Measurements from ENCODE around the gene PRPF8.
A peak's percentile ranks its signal among the peaks of the same experiment; 100 is the strongest.
"Not testable (repeated sequence)": the region's sequence is repeated elsewhere in the genome, so short reads cannot be mapped to it uniquely, and the experiment has no call there.

Gene PRPF8

DNA sequence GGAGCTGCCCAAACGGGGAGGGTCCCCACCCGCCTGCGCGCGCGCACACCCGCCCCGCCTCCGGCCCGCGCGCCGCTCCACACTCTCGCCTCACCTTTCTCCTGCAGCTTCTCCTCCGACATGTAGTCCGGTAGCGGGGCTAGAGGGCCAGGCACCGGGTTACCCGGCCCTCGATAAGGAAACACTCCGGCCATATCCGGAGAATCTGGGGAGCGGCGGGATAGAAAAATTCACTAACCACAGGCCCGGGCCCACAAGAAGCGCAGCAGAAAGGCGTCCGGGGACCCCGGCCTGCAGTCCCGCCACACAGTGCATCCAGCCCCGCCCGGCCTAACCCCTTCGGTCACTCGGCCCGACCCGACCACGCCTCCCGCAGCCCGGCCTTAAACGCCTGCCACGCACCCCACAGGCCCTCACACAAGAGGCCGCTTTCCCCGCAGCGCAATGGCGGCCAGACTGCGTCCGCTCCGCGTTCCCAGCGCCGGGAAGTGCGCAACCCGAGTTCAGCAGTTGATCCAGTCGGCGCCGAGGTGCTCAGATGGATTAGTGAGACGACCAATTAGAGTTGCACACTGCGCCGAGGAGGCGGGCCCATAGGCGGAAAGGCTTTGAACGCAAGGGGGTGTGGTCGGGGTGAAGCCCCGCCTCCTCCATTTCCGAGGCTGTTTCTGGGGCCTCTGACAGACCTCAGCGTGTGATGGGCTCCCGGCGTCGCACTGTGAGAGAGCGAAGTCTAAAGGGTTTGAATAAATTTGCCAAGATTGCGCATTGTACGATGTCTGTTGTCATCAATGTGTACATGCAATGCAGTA lies at the start of gene PRPF8:
Gene PRPF8, minus strand, starts transcription at position 490 of the 812 bp plus-strand sequence. Its CDS starts 296 bp downstream, at position 194.
- DNase-seq: peak; percentile 99

DNA sequence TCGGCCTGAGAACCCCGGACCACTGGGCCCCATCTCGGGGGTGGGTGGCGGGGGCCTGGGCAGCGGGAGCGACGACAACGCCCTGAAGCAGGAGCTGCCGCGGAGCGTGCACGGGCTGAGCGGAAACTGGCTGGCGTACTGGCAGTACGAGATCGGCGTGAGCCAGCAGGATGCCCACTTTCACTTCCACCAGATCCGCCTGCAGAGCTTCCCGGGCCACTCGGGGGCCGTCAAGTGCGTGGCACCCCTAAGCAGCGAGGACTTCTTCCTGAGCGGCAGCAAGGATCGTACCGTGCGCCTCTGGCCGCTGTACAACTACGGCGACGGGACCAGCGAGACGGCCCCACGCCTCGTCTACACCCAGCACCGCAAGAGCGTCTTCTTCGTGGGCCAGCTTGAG lies 49.1 kb upstream of the PRPF8 start:
- DNase-seq: no peak

DNA sequence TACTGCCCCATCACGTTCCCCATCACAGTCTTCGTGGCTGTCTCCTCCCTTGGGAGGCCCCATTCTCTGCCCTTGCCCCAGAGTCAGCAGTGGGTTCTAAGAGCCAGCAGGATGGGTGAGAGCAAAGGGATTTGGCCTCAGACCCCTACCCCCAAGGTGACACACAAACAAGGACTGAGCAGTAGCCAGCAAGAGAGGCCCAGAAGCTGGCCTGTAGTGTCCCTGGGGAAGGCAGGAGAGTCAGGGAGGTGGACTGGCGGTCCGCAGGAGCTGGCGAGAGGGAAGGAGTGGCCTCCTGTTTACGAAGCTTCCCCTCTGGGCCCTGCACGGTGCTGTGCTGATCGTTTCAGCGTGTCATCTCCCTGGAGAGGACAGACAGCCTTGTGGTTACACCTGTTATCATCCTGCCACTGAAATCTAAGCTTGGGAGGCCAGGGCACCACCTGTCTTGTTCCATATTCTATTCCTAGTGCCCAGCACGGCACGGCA lies 48.2 kb upstream of the PRPF8 start:
- DNase-seq: no peak

DNA sequence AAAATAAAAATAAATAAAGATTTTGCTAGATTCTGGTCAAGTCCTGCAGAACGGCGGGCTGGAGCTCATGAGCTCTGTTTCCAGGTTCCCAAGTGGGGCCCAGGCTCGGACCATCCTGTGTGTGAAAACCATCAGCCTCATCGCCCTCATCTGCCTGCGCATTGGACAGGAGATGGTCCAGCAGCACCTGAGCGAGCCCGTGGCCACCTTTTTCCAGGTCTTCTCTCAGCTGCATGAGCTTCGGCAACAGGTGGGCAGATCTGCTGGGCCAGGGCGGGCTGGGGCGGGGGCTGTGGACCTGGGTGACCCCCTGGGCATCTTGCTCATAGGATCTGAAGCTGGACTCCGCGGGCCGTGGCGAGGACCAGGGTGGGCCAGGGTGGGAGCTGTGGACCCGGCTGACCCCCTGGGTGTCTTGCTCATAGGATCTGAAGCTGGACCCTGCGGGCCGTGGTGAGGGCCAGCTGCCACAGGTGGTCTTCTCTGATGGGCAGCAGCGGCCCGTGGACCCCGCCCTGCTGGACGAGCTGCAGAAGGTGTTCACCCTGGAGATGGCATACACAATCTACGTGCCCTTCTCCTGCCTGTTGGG lies 47.7 kb upstream of the PRPF8 start:
- DNase-seq: no peak

DNA sequence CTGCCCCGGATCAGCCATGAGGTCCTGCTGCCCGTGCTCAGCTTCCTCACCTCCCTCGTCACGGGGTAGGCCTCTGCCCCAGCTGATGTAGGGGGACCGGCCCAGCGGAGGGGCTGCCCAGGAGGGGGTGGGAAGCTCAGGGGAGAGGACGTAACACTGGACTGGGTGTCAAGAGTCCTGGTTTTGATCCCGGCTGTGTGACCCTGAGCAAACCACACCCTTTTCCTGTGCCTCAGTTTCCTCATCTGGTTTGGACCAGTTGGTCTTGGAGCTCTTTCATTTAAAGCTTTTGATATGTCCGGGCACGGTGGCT lies 46.5 kb upstream of the PRPF8 start:
- no peak for DNase-seq

DNA sequence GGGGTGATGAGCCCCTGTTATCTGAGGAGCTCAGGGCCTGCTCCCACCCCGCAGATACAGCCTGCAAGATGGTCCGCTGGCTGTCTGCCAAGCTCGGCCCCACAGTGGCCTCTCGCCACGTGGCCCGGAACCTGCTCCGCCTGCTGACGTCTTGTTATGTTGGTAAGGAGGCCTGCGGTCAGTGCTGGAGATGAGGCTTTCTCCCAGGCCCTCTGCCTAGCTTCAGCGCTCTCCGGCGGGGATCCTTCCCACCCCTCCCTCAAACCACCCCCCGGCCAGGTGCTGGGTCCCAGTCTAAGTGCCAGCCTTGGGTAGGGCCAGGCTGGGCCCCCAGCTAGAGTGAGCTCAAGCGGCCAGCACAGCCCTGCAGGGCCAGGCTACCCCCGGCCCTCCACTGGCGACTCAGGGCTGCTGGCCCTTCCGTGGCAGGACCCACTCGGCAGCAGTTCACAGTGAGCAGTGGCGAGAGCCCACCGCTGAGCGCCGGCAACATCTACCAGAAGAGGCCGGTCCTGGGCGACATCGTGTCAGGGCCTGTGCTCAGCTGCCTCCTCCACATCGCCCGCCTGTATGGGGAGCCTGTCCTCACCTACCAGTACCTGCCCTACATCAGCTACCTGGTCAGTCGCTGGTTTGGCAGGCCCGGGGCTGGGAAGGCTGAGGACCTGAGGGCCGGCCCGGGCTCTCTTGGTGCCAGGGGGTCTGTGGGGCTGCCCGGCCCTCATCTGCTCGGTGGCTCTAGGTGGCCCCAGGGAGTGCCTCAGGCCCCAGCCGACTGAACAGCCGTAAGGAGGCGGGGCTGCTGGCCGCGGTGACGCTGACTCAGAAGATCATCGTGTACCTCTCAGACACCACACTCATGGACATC lies 45.9 kb upstream of the PRPF8 start:
- no peak for DNase-seq

DNA sequence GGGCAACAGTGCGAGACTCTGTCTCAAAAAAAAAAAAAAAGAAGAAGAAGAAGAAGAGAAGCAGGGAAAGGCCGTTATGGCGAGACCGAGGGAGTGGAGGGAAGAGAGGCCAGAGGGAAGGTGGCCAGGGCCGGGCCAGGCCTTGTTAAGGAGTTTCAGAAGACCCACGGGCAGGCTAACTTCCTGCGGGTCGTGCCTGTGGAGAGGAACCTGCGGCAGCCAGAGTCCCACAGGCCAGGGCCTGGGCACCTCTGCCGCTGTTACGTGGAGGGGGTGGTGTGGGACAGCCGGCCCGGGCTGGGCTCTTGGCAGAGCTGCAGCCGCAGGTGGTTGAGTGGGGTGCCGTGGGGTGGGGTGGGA lies 45.3 kb upstream of the PRPF8 start:
- no peak for DNase-seq

DNA sequence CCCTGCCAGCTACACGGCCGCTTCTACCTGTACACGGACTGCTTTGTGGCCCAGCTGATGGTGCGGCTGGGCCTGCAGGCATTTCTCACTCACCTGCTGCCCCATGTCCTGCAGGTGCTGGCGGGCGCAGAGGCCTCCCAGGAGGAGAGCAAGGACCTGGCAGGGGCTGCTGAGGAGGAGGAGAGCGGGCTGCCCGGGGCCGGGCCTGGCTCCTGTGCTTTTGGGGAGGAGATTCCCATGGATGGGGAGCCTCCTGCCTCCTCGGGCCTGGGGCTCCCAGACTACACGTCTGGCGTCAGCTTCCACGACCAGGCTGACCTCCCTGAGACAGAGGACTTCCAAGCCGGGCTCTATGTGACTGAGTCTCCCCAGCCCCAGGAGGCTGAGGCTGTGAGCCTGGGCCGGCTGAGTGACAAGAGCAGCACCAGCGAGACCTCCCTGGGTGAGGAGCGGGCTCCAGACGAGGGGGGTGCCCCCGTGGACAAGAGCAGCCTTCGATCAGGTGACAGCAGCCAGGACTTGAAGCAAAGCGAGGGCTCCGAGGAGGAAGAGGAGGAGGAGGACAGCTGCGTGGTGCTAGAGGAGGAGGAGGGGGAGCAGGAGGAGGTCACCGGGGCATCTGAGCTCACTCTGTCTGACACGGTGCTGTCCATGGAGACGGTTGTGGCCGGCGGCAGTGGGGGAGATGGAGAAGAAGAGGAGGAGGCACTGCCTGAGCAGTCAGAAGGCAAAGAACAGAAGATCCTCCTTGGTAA lies 43.4 kb upstream of the PRPF8 start:
- no peak for DNase-seq

DNA sequence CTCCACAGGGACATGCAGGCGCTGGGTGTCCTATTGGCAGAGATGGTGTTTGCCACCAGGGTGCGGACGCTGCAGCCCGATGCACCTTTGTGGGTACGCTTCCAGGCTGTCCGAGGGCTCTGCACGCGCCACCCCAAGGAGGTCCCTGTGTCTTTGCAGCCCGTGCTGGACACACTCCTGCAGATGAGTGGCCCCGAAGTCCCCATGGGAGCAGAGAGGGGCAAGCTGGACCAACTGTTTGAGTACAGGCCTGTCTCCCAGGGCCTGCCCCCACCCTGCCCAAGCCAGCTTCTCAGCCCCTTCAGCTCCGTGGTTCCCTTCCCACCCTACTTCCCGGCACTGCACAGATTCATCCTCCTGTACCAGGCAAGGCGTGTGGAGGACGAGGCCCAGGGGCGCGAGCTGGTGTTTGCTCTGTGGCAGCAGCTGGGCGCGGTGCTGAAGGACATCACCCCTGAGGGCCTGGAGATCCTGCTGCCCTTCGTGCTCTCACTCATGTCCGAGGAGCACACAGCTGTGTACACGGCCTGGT lies 42.7 kb upstream of the PRPF8 start:
- DNase-seq: no peak

DNA sequence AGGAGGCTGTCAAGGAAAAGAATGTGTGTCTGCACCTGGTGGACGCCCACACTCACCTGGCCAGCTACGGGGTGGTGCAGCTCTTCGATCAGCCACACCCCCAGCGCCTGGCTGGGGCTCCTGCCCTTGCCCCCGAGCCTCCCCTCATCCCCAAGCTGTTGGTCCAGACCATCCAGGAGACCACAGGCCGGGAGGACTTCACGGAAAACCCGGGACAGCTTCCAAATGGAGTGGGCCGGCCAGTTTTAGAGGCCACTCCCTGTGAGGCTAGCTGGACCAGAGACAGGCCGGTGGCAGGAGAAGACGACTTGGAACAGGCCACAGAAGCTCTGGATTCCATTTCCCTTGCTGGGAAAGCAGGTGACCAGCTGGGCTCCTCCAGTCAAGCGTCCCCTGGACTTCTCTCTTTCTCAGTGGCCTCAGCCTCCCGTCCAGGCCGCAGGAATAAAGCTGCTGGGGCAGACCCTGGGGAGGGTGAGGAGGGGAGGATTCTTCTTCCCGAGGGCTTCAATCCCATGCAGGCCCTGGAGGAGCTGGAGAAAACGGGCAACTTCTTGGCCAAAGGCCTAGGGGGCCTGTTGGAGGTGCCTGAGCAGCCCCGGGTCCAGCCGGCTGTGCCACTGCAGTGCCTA lies 42.1 kb upstream of the PRPF8 start:
- DNase-seq: no peak

DNA sequence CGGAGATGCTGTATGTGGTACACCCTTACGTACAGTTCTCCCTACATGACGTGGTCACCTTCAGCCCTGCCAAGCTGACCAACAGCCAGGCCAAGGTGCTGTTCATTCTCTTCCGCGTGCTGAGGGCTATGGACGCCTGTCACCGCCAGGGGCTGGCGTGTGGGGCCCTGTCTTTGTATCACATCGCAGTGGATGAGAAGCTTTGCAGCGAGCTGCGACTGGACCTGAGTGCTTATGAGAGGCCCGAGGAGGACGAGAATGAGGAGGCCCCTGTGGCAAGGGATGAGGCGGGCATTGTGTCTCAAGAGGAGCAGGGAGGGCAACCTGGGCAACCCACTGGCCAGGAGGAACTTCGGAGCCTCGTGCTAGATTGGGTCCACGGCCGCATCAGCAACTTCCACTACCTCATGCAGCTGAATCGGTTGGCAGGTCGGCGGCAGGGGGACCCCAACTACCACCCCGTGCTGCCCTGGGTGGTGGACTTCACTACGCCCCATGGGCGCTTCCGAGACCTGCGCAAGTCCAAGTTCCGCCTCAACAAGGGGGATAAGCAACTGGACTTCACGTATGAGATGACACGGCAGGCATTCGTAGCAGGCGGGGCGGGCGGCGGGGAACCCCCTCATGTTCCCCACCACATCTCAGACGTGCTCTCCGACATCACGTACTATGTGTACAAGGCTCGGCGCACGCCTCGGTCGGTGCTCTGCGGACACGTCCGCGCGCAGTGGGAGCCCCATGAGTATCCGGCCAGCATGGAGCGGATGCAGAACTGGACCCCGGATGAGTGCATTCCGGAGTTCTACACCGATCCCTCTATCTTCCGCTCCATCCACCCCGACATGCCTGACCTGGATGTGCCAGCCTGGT lies 41.2 kb upstream of the PRPF8 start:
- DNase-seq: no peak

DNA sequence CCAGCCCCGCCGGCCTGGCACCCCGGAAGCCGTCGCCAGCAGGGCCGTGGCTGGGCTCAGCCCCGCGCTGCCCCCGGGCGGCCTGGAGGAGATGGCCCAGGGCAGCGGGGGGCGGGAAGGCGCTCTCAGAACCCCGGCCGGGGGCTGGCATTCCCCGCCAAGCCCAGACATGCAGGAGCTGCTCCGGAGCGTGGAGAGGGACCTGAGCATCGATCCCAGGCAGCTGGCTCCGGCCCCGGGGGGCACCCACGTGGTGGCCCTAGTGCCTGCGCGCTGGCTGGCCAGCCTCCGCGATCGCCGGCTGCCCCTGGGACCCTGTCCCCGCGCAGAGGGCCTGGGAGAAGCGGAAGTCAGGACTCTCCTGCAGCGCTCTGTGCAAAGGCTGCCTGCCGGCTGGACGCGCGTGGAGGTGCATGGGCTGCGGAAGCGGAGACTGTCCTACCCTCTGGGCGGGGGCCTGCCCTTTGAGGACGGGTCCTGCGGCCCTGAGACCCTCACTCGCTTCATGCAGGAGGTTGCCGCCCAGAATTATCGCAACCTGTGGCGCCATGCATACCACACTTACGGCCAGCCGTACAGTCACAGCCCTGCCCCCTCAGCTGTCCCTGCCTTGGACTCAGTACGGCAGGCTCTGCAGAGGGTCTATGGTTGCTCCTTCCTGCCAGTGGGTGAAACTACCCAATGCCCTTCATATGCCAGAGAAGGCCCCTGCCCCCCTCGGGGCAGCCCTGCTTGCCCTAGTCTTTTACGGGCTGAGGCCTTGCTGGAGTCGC lies 40.4 kb upstream of the PRPF8 start:
- no peak for DNase-seq

DNA sequence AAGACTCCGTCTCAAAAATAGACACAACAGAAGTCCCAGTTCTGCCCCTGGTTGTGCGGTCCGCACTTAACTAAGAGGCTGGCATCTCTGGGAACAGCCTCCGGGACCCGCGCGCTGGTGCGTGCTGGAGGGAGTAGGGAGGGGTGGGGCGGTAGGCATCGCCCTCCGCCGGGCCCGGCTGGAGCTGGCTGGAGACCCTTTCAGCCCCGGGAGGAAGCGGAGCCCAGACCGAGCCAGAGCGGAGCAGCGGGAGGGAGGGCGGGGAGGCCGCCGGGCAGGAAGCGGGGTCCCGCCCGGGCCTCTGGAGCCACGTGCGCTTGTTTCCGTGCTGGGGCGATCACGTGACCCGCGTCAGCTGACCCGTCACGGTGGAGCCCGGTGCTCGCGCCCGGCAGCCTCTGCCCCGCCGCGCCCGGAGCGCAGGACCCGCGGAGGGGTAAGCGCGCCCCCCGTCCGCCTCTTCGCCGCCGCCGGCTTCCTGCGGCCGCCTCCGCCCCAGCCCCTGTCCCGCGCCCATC lies 39.7 kb upstream of the PRPF8 start, which contains the start of gene WDR81:
Gene WDR81, plus strand, starts transcription at position 354 of the 518 bp plus-strand sequence. CDS start 256 bp downstream, outside the sequence.
- peak; percentile 84 for DNase-seq

DNA sequence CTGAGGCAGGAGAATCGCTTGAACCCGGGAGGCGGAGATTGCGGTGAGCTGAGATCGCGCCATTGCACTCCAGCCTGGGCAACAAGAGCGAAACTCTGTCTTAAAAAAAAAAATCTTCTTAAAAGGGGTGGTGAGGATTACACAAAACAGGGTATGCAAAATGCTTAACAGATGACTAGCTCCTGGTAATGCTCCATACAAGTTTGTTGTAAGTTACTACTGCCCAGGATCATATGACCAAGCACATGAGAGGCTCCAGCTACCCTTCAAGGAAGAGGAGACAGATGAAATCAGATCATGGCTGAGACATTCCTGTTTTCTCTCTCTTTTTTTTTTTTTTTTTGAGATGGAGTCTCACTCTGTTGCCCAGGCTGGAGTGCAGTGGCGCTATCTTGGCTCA lies 37.4 kb upstream of the PRPF8 start:
- DNase-seq: not testable (repeated sequence)

DNA sequence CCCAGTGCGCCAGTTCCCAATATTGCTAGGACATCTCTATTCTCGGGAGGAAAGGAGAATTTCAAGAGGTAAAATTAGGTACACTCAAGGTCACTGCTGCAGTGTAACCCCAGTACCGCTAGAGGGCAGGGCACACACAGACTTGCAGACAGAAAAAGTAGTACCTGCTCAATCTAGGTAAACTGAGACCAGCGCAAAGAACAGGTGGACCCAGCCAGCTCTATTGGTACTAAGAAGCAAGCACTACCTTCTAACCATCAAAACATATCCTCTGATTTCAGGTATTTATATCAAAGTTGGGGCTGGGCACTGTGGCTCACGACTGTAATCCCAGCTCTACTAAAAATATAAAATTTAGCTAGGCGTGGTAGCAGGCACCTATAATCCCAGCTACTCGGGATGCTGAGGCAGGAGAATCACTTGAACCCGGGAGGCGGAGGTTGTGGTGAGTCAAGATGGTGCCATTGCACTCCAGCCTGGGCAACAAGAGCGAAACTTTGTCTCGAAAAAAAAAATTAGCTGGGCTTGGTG lies 36.3 kb upstream of the PRPF8 start:
- peak; percentile 67 for DNase-seq

DNA sequence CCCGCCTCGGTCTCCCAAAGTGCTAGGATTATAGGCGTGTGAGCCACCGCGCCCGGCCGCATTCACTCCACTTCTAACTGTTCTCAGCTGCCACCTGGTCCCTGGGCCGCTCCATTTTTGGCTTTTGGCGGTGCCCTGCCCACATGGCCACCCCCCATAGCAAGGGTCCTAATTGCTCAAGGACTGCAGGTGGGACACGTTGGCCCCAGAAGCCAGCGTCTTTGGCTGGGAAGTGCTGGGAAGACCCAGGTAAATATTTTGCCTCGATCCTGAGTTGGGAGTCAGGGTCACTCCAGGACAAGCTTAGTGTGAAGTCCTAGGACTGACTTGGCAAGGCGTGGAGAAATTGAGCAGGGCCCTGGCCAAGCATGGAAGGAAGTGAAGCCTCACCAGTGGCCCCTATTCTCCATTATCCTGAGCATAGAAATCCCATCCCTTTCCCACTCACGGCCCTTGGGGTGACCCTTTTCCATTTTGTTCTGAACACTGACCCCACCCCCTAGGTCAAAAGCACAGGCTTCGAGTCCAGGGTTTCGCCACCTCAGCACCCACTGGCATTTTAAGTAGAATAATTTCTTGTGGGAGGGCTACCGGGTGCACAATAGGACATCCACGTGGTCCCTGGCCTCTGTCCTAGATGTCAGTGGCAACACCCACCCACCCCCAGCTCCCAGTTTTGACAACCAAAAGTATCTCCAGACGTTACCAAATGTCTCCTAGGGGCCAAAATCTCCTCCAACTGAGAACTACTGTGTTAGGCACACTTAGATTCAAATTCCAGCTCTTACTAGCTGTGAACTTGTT lies 33.9 kb upstream of the PRPF8 start:
- no peak for DNase-seq

DNA sequence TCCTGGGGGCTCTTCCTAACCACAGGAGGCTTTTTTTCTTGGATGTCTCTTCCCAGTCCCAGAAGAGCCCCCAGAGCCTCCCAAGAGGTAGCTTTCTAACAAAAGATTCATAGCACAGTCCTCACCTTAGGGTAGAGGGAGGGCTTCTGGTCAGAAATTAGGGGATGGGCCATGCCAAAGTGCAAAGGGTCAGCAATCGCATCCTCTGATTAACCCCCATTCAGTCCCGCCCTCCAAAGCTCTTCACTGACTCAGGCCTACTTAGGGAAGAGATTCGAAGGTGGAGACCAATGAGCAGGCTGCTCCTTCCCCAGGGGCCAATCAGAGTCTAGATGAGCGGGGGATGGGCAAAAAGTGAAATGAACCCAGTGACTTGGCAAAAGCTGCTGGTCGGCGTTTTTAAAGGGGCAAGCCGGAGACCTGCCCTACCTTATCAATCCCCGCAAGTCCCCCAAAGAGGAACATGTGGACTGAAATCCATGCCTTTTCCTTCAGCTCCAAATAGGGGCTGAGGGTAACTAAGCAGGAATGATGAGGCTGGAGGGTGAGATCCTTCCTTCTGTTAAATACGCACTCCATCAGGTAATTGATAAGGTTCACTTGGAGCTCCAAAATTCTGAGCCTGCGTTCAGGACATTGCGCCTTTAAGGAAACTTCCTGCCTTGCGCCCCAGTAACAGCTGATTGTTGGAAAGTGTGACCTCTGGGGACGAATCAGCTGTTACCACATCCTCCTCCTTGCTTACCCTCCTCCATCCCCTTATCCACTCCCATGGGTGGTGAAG lies 32.4 kb upstream of the PRPF8 start:
- peak; percentile 76 for DNase-seq

All from activated gamma-delta T cell treated with Interleukin-2 at 50 U/mL for 16 hours (primary cell).